Adrenal gland (tissue), 19 donors: ENCODE results near the gene VEZF1. TPM values are rescaled to one million over a fixed set of nuclear protein-coding genes. Genes with fewer than 3 reads are reported as not detected.
A peak's percentile ranks its signal among the peaks of the same experiment; 100 is the strongest.

Experiments
- DNase-seq, 7 donors: peaks; one replicate each; pipeline ENCODE4 v3.0.0-alpha.2; 2019 to 2020
- H3K27ac ChIP-seq, 5 donors: fragments of 200-600 bp; sonication (generic) in 4 of 5; 1 replicate in 3 of 5; 2 replicates in 2 of 5; pipeline versions ENCODE4 v1.5.1 to v1.8.0; 2016 to 2020; ENCODE audit warnings: mild to moderate bottlenecking in 1 of 5
- H3K27me3 ChIP-seq: fragments of 200-600 bp; 2 replicates; pipeline ENCODE4 v1.8.0; 2021
- H3K36me3 ChIP-seq, 2 donors: fragments of 200-600 bp; replicated peaks in 1 of 2; 1 replicate in 1 of 2; 2 replicates in 1 of 2; pipeline versions ENCODE4 v1.5.1 to v1.8.0; 2018 to 2022
- H3K4me1 ChIP-seq, 2 donors: fragments of 200-600 bp; replicated peaks in 1 of 2; 1 replicate in 1 of 2; 2 replicates in 1 of 2; pipeline versions ENCODE4 v1.5.1 to v1.8.0; 2018 to 2021
- H3K4me3 ChIP-seq, 4 donors: fragments of 200-600 bp; sonication (generic) in 3 of 4; one replicate each; pipeline ENCODE4 v1.5.1; 2016 to 2018
- H3K9me3 ChIP-seq, 3 donors: fragments of 200-600 bp; sonication (generic) in 1 of 3; replicated peaks in 1 of 3; 1 replicate in 2 of 3; 2 replicates in 1 of 3; pipeline versions ENCODE4 v1.5.1 to v1.8.0; 2016 to 2021
- CTCF ChIP-seq, 6 experiments: fragments of 450-650 bp in 4 of 6; fragments of 200-600 bp in 2 of 6; sonication (generic) in 1 of 6; IDR thresholded peaks; 1 replicate in 5 of 6; 2 replicates in 1 of 6; pipeline versions ENCODE4 v1.5.1 to v1.8.0; 2016 to 2021; ENCODE audit warnings: antibody characterized with exemption in 6 of 6, mild to moderate bottlenecking in 2 of 6, moderate library complexity in 1 of 6
- POLR2A ChIP-seq, 2 donors: fragments of 450-650 bp; IDR thresholded peaks; one replicate each; pipeline ENCODE4 v1.6.1; 2017; ENCODE audit warnings: antibody characterized with exemption in 2 of 2, mild to moderate bottlenecking in 2 of 2, moderate library complexity in 1 of 2
- WGBS, 4 donors: extraction: QIAGEN DNeasy Blood & Tissue Kit in 2 of 4; methylation state at CpG; one replicate each; pipeline versions ENCODE4 v1.1.5 to v1.1.7; 2013 to 2017; 5-methylcytosine and 5-hydroxymethylcytosine counted together
- intact Hi-C, 2 donors: fragments of 100-400 bp; cut with DNase I; formaldehyde crosslinking; loops; one replicate each; pipeline versions ENCODE4 v1.14.1 to v1.15.0; 2022 to 2023
- long read RNA-seq, 10 donors: library from polyadenylated mRNA in 3 of 10; unstranded in 2 of 10; stranded (forward) in 1 of 10; transcript quantifications; one replicate each; pipeline ENCODE4 v2.0.0 and lab custom pipeline, GENCODE V29; 2021 to 2026
- polyA plus RNA-seq, 3 donors: library from polyadenylated mRNA; stranded (reverse); fragments of 200-250 nt in 2 of 3; fragments of 350-450 nt in 1 of 3; fragmentation: Illumina TruSeq in 1 of 3; extraction: RNeasy Lipid Tissue Mini Kit (QIAGEN cat#74804) in 1 of 3; gene quantifications; one replicate each; pipeline ENCODE4 v1.2.3, GENCODE V29; 2013 to 2014
- total RNA-seq, 9 donors: library from RNA; depleted of rRNA in 4 of 9; stranded (reverse); fragments of >200 nt in 4 of 9; fragments of 120-200 nt in 1 of 9; fragmentation: NEBNext Ultra II Directional in 1 of 9; extraction: Animal tissue kit (Norgen Biotek cat#: 25700) in 1 of 9; gene quantifications; one replicate each; pipeline versions ENCODE4 v1.1.0 to v1.2.4, GENCODE V29; 2013 to 2023
- donor health status: healthy with polysubstance abuse.
- donor health status: Bipolar disorder and iron deficiency.
- donor health status: DM: yes; HTN: yes; CAD: no.
- donor health status: DM: no; HTN: no; CAD: no.
- donor health status: DM: no; HTN: no; CAD: no.
- donor health status: DM: yes; HTN: yes; CAD: no.

Gene VEZF1, protein sequence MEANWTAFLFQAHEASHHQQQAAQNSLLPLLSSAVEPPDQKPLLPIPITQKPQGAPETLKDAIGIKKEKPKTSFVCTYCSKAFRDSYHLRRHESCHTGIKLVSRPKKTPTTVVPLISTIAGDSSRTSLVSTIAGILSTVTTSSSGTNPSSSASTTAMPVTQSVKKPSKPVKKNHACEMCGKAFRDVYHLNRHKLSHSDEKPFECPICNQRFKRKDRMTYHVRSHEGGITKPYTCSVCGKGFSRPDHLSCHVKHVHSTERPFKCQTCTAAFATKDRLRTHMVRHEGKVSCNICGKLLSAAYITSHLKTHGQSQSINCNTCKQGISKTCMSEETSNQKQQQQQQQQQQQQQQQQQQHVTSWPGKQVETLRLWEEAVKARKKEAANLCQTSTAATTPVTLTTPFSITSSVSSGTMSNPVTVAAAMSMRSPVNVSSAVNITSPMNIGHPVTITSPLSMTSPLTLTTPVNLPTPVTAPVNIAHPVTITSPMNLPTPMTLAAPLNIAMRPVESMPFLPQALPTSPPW
- 100 to 1,000 TPM in 1 of 9 donors, 10 to 100 TPM in 8; 40.8 to 105 (median 72.0) TPM for total RNA-seq
- 10 to 100 TPM; 14.1 to 58.5 (median 23.1) TPM for polyA plus RNA-seq
- long read RNA-seq, donor 1, partial matches to known transcripts = 6 of 8 reads
- long read RNA-seq, donor 1, other reads (novel, unspliced or antisense) = 0 of 8 reads
- long read RNA-seq, donor 2, partial matches to known transcripts = 5 of 7 reads
- long read RNA-seq, donor 2, other reads (novel, unspliced or antisense) = 0 of 7 reads
- long read RNA-seq, donor 3, transcript VEZF1-202 (6 exons, 2,321 nt) = major isoform, 5 of 6 reads
- long read RNA-seq, donor 3, partial matches to known transcripts = 0 of 6 reads
- long read RNA-seq, donor 3, other reads (novel, unspliced or antisense) = 0 of 6 reads
- long read RNA-seq, donor 4, transcript VEZF1-202 (6 exons, 2,321 nt) = major isoform, 14 of 26 reads
- long read RNA-seq, donor 4, partial matches to known transcripts = 2 of 26 reads
- long read RNA-seq, donor 4, other reads (novel, unspliced or antisense) = 10 of 26 reads
- long read RNA-seq, donor 5, transcript VEZF1-202 (6 exons, 2,321 nt) = major isoform, 45 of 63 reads
- long read RNA-seq, donor 5, partial matches to known transcripts = 4 of 63 reads
- long read RNA-seq, donor 5, other reads (novel, unspliced or antisense) = 14 of 63 reads
- long read RNA-seq, donor 6, transcript VEZF1-202 (6 exons, 2,321 nt) = major isoform, 15 of 22 reads
- long read RNA-seq, donor 6, partial matches to known transcripts = 3 of 22 reads
- long read RNA-seq, donor 6, other reads (novel, unspliced or antisense) = 4 of 22 reads
- long read RNA-seq, donor 7, transcript VEZF1-202 (6 exons, 2,321 nt) = major isoform, 5 of 7 reads
- long read RNA-seq, donor 7, partial matches to known transcripts = 0 of 7 reads
- long read RNA-seq, donor 7, other reads (novel, unspliced or antisense) = 0 of 7 reads
- long read RNA-seq, donor 8, transcript VEZF1-202 (6 exons, 2,321 nt) = major isoform, 16 of 30 reads
- long read RNA-seq, donor 8, partial matches to known transcripts = 14 of 30 reads
- long read RNA-seq, donor 8, other reads (novel, unspliced or antisense) = 0 of 30 reads
- long read RNA-seq, donor 9, transcript VEZF1-202 (6 exons, 2,321 nt) = major isoform, 5 of 5 reads
- long read RNA-seq, donor 9, partial matches to known transcripts = 0 of 5 reads
- long read RNA-seq, donor 9, other reads (novel, unspliced or antisense) = 0 of 5 reads
- long read RNA-seq, donor 10, partial matches to known transcripts = 0 of 3 reads
- long read RNA-seq, donor 10, other reads (novel, unspliced or antisense) = 0 of 3 reads

- H3K4me1 ChIP-seq = peaks cover 33 to 53% of the 10 kb centered on the region in 2 donors
- H3K36me3 ChIP-seq = no peaks in the 10 kb centered on the region
- H3K9me3 ChIP-seq = no peaks in the 10 kb centered on the region
- DNase-seq = peak; percentile 68 to 84 (median 80)
- TF ChIP-seq POLR2A (IDR thresholded peaks at IDR 0.05) (peak in 1 of 2 donors; percentile 41), CTCF (IDR thresholded peaks at IDR 0.05) (peak in 1 of 6 experiments; percentile 4)
- H3K27ac ChIP-seq = peak within 1 kb of the TSS; percentile 75 to 97 (median 96)
- WGBS, 4 donors = 0 to 1% (median 0%) methylated on average over 14 to 74 of the region's 74 CpGs
- intact Hi-C loops = no loop called here
- H3K27me3 ChIP-seq = no peaks in the 10 kb centered on the region
- peak within 1 kb of the TSS; percentile 19 to 94 (median 70) for H3K4me3 ChIP-seq
Observed at GRCh38 chr17:57987581-57988300, at the start of gene VEZF1. VEZF1 (minus strand) TSS chr17:57988254; CDS start chr17:57988111, 143 bp downstream.

GRCh38 chr17:58032691-58033415 is 44.8 kb upstream of the VEZF1 start:
- no peak overlapping the region for H3K27ac ChIP-seq
- intact Hi-C loops = no loop called here
- H3K4me3 ChIP-seq = no peak overlapping the region
- WGBS, 4 donors = 49 to 59% (median 53%) methylated on average over 6 of the region's 6 CpGs
- H3K9me3 ChIP-seq = no peaks in the 10 kb centered on the region
- H3K4me1 ChIP-seq = peaks cover 0 to 4% of the 10 kb centered on the region in 2 donors
- no peak for DNase-seq
- H3K27me3 ChIP-seq = peaks cover 6% of the 10 kb centered on the region
- TF ChIP-seq POLR2A (IDR thresholded peaks at IDR 0.05) (no peak), CTCF (IDR thresholded peaks at IDR 0.05) (no peak)
- no peaks in the 10 kb centered on the region for H3K36me3 ChIP-seq

GRCh38 chr17:58028578-58028977 is 40.5 kb upstream of the VEZF1 start:
- intact Hi-C loops = no loop called here
- H3K27ac ChIP-seq = no peak overlapping the region
- no peak overlapping the region for H3K4me3 ChIP-seq
- H3K9me3 ChIP-seq = no peaks in the 10 kb centered on the region
- peaks cover 0 to 4% of the 10 kb centered on the region in 2 donors for H3K4me1 ChIP-seq
- H3K36me3 ChIP-seq = no peaks in the 10 kb centered on the region
- TF ChIP-seq POLR2A (IDR thresholded peaks at IDR 0.05) (no peak), CTCF (IDR thresholded peaks at IDR 0.05) (no peak)
- DNase-seq = no peak
- H3K27me3 ChIP-seq = no peaks in the 10 kb centered on the region
